LHCN-M2 (cell line): ENCODE measurements around the gene ZNF76. TPM values are rescaled to one million over a fixed set of nuclear protein-coding genes. Genes with fewer than 3 reads are reported as not detected.
A peak's percentile ranks its signal among the peaks of the same experiment; 100 is the strongest.

Source experiments
- DNase-seq: peaks from one replicate; pipeline ENCODE4 v3.0.0-alpha.2; 2012; ENCODE audit warnings: low read depth
- total RNA-seq: library from RNA; depleted of rRNA; stranded (reverse); fragments of >200 nt; gene quantifications from 2 replicates; pipeline ENCODE4 v1.2.3, GENCODE V29; 2014

ZNF76 gene
- total RNA-seq, 1 experiment from 2014 or later = 26.8 TPM

- no peak for DNase-seq
Measured at GRCh38 chr6:35265523-35265922, 6.0 kb downstream of the ZNF76 start.

GRCh38 chr6:35267446-35267845 lies 7.9 kb downstream of the ZNF76 start:
- no peak for DNase-seq

GRCh38 chr6:35267897-35268296 lies 8.4 kb downstream of the ZNF76 start:
- DNase-seq = no peak

DNA sequence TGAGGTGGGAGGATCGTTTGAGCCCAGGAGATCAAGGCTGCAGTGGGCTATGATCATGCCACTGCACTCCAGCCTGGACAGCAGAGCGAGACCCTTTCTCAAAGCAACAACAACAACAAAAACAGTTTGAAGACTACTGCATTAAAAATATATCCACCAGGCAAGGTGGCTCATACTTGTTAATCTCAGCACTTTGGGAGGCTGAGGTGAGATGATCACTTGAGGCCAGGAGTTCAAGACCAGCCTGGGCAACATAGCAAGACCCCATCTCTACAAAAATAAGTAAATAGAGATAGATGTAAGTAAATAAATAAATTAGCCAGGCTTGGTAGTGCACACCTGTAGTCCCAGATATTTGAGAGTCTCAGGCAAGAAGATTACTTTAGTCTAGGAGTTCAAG lies 12.5 kb downstream of the ZNF76 start:
- no peak for DNase-seq

- no peak for DNase-seq
Measured at GRCh38 chr6:35273822-35274559, 14.5 kb downstream of the ZNF76 start.

DNA sequence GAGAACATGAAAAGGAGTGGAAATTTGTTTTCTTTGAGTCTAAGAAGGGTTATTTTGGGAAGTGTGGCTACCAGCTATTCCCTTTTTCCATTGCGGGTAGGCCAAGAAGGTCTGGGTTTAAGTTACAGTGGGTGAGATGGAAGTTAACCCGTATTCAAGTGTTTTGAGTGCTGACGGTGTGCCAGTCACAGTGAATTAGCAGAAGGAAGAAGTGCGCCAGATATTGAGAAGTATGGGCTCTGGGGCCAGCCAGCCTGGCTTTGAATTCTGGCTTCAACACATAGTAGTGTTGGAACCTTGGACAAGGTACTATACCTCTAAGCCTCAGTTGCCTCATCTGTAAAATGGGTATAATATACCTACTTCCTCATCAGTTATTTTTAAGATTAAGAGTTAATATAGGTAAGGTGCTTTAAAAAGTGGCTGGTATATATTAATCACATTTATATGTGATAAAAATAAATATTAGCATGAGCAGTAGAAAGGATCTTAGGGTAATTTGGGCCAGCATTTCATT lies 16.3 kb downstream of the ZNF76 start:
- DNase-seq = no peak

DNA sequence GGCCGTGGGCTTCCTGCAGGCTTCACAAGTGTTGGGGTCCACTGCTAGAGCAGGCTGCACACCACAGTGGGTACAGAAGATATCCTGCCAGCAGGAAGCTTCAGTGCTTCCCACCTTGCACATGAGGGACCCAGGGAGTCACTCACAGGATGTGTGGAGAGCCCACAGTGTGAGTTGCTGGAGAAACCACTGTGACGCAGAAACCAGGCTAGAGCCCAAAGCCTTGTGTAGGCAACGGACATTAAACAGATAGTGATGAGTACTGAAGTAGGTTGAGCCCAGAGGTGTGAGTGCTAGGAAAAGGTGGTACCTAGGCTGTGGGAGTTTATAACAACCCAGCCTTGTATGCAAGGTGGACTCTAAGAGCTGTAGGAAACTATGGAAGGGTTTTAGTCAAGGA lies 19.2 kb downstream of the ZNF76 start:
- no peak for DNase-seq

GRCh38 chr6:35280903-35281302 lies 21.4 kb downstream of the ZNF76 start:
- no peak for DNase-seq

DNA sequence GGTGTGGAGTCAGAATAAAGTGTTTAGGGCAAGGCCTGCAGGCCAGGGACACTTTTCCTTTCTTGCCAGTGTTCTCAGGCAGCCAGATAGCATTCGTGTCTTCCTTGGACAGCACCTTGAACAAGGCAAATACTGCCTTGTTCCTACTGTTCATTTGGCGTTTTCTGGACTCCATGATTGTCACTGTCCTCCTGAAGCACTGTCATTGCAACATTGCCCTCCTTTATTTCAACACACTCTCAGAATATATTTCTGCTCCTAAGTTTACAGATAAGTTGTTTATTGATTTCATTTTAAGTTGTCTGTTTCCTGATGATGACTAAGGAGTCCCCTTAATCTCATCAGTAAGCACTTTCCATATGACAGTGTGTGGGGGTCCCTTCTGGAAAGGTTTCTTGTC lies 22.9 kb downstream of the ZNF76 start:
- DNase-seq = no peak

DNA sequence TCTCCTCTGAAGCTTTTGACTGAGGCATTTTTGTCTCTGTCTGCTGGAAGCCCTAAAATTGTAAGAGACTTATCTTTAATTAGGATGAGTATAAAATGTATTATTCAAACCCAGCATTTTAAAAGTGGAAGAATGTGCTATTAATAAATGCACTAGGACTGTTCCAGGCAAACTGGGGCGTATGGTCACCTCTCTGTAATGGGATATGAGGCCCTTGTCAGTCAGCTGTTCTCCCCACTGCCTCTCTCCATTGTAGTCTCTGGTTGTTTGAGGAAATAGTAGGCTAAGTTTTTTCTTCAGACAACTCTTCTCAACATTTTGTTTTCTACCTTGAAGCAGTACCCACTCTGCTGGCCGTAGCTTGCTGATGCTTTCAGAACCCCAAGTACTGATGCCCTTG lies 23.8 kb downstream of the ZNF76 start:
- DNase-seq = no peak

- peak; percentile 43 for DNase-seq
Measured at GRCh38 chr6:35287671-35288396, 28.3 kb downstream of the ZNF76 start.

DNA sequence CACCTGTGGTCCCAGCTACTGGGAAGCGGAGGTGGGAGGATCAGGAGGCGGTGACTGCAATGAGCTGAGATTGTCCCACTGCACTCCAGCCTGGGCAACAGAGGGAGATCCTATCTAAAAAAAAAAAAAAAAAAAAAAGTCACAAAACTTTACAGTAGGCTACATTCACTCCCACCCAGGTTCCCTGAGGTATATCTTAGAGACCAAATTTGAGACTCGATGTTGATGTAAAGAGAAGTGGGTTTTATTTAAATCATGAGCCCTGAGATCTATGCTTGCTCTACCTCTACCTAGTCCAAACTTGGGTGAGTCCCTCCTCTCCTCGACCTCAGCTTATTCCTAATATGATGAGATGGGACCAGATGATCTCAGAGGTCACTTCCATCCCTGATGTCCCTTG lies 29.3 kb downstream of the ZNF76 start:
- DNase-seq = no peak

DNA sequence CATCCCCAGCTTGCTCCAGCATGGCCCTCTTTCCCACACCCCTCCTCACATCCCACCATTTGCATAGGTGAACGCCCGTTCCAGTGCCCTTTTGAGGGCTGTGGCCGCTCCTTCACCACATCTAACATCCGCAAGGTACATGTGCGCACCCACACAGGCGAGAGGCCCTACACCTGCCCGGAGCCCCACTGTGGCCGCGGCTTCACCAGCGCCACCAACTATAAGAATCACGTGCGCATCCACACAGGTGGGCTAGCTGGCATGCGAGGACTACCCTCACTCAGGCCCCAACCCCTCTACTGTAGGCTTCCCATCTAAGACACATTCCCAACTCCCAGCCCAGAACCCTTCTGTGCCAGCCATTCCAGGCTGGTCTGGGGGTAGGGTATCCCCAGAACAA lies 32.0 kb downstream of the ZNF76 start:
- DNase-seq = no peak

DNA sequence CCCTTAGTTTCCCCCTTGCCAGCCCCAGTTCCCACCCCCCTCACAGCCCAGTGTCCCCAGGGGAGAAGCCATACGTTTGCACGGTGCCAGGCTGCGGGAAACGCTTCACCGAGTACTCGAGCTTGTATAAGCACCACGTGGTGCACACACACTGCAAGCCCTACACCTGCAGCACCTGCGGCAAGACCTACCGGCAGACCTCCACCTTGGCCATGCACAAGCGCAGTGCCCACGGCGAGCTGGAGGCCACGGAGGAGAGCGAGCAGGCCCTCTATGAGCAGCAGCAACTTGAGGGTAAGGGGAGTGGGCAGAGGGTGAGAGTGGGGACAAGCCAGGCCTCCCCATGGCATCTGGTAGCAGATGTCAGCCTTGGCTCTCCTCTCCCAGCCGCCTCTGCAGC lies 33.0 kb downstream of the ZNF76 start:
- DNase-seq = no peak

DNA sequence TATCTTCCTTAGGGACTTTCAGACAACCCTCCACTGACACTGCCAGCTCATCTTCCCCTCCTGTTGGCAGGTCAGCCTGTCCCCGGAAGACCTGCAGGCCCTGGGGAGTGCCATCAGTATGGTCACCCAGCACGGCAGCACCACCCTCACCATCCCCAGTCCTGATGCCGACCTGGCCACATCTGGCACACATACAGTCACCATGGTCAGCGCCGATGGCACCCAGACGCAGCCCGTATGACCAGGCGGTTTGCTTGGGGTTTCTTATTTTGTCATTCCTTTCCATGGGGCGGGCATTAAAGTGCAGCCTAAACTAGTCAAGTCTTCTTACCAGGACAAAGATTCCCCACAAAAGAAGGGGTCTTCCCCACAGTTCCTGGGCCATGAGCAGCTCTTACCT lies 34.1 kb downstream of the ZNF76 start:
- no peak for DNase-seq

DNA sequence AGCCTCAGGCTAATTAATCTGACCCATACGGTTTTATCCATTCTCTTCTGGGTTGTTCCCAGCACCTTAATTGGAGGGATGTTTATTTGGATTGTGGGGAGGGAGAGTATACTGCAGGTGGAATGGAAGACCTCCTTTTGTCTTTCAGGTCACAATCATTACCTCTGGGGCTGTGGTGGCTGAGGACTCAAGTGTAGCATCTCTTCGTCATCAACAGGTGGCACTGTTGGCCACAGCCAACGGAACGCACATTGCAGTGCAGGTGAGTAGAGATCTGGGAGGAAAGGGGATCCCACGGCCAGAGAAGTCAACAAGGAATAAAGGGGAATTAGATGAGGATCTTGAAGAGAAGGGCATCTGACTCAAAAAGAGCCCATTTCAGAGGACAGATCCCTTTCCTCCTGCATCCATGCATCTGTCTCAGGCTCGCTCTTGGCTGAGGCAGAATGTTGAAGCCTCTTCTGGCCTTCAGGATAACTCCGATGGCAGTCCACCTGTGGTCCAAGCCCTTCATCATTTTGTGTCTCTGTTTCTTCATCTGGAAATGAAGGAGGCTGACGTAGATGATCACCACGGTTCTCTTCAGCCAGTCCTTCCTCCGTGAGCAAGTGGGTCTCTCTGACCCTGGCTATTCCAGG lies 34.9 kb downstream of the ZNF76 start:
- peak; percentile 9 for DNase-seq

DNA sequence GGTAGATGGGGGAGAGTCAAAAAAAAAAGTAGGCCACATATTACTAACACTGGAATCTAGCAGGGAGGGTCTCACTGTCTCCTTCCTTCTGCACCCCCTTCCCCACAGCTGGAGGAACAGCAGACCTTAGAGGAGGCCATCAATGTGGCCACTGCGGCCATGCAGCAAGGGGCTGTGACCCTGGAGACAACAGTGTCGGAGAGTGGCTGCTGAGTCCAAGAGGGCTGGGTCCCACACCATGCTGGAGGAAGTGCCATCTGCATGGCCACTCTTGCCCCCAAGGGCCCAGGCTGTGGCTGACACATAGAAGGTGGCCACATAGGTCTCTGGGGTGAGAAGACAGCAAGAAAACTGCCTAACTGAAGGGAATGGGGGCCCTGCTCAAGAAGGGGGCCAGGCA lies 35.5 kb downstream of the ZNF76 start:
- no peak for DNase-seq

GRCh38 chr6:35295521-35296315 lies 36.2 kb downstream of the ZNF76 start:
- no peak for DNase-seq

DNA sequence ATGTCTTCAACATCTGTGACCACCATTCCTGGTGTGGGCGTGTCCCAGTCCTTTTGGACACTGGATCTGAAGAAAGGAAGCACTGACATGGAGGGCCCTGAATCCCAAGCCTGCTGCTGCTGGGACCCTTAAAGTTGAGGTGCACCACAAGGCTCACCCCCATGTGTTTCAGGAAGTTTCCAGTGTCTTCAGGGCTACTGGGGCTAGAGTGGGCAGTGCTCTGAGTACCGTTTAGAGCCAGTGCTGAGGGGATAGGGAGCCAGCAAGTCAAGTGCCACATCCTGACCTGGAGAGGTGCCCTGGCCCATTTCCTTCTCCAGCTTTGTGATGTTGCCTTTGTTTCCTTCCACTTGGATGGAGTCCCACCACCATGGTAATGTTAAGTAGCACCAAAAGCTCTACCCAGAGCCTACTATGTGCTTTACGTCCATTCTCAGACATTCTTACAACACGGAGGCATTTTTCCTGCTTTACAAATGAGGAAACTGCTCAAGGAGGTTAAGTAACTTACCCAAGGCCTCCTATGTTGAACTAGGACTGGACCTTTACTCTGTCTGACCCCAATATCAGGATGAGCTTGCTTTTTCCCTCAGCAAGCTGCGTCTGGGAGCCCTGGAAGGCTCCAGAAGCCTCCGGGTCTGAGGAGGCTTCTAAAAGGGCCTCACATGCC lies 37.5 kb downstream of the ZNF76 start:
- no peak for DNase-seq

DNA sequence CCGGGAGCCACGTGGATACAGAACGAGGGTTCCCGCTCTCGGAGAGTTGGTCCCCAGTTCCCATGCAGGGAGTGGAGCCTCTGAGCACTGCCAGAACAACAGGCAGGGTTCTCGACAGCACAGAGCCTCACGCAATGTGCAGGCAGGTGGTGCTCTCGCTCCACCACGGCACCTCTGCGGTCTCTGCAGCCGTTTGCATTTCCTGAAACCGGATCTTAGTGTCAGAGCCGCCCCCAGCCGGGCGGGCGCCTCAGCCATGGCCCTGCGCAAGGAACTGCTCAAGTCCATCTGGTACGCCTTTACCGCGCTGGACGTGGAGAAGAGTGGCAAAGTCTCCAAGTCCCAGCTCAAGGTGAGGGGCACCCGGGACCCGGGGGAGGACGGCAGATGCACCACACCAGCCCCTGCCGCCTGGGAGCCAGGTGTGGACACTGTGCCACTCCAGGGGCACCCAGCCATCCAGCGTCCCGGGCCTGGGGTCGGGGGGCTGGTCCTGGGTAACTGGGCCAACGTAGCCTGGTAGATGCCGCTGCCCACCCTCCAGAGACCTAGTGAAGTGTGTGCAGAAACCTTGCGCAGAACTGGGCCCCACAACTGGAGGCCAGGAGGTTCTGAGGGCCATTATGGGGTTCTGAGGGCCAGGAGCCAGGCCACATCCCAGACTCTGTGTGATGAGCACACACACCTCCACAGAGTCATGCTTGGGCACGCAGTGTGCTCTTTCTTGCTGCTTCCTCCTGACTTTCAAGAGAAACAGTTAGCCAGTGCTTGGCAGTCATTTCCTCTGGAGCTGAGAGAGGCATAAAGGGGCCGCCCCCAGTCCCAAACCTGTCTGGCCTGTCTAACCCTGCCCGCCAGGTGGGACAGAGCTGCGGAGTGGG lies 38.3 kb downstream of the ZNF76 start, which contains the start of gene DEF6:
DEF6 (plus strand) TSS at position 218 of the 881 bp plus-strand sequence; CDS start at position 257, 39 bp downstream.
- DNase-seq = no peak
